B cell (primary cell): ENCODE measurements around the gene CSTF3.
A peak's percentile ranks its signal among the peaks of the same experiment; 100 is the strongest.

Experiments
- CTCF ChIP-seq: fragments of 200-600 bp; IDR thresholded peaks from one replicate; pipeline ENCODE4 v1.8.0; 2022; ENCODE audit warnings: antibody characterized with exemption, mild to moderate bottlenecking
- EZH2 ChIP-seq: IDR thresholded peaks from 2 replicates; pipeline ENCODE4 v1.6.1; 2012; ENCODE audit warnings: borderline replicate concordance, low read depth, mild to moderate bottlenecking, moderate library complexity, low read length; ENCODE audit not compliant: insufficient read depth, poor library complexity, severe bottlenecking

DNA sequence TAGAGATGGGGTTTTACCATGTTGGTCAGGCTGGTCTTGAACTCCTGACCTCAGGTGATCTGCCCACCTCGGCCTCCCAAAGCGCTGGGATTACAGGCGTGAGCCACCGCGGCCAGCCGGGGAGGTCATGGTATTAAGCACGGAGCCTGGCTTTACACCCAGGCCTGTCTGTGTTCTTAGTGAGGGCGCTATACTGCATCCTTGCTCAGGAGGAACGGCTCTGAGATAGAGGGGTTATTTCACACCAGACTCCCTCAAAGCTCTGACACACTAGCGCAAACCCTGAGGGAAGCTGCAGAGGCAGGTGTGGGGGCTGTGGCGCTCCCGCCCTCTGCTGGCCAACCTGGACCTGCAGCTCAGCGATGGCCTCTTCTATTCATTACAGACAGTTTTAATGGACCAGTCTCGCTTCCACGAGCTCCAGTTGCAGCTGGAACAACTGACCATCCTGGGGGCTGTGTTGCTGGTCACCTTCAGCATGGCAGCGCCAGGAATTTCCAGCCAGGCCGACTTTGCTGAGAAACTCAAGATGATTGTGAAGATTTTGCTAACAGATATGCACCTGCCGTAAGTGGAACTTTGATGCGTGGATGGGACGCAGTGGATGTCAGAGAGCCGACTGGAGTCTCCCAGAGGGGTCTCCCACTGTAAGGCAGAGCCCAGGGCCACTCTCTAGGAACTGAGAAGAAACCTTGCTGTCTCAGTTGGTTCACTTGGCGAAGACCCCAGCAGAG, 95.7 kb downstream of the CSTF3 start:
- TF ChIP-seq EZH2: no peak
- peak; percentile 86 for TF ChIP-seq CTCF
